SK-N-SH (cell line): ENCODE data around the gene OR5AN1. TPM values are rescaled to one million over a fixed set of nuclear protein-coding genes. Genes with fewer than 3 reads are reported as not detected.

ENCODE experiments used
- CTCF ChIA-PET: fragments of 300-600, 350-600 bp; formaldehyde crosslinking; extraction: SDS; loops from one replicate; lab custom pipeline; 2021; lab: Yijun Ruan, JAX
- POLR2A ChIA-PET: fragments of 350-600 bp; sonication (Branson Sonifier 250); formaldehyde crosslinking; extraction: SDS; loops from one replicate; lab custom pipeline; 2020; ENCODE audit warnings: antibody characterized with exemption, inconsistent platforms; lab: Yijun Ruan, JAX
- DNase-seq: peaks from one replicate; pipeline ENCODE4 v3.0.0; 2012
- H2AFZ ChIP-seq: fragments of 200-600 bp; sonication (generic); 2 replicates; pipeline ENCODE4 v1.8.1; 2016; ENCODE audit warnings: antibody characterized with exemption, mild to moderate bottlenecking, low read depth
- H3F3A ChIP-seq: fragments of 200-600 bp; sonication (generic); replicated peaks from 2 replicates; pipeline ENCODE3; 2016; ENCODE audit warnings: antibody characterized with exemption, mild to moderate bottlenecking; ENCODE audit not compliant: insufficient read depth
- H3K27ac ChIP-seq, 2 experiments: fragments of 200-500 bp in 1 of 2; fragments of 200-600 bp in 1 of 2; sonication (Bioruptor generic) in 1 of 2; sonication (generic), shearing (Covaris generic) in 1 of 2; 2 replicates each; pipeline versions ENCODE4 v1.5.1 to v1.6.1; 2014 to 2016; ENCODE audit warnings: low read depth in 2 of 2, inconsistent platforms in 1 of 2, low read length in 1 of 2, mild to moderate bottlenecking in 1 of 2, mixed read lengths in 1 of 2
- H3K27me3 ChIP-seq: fragments of 200-600 bp; sonication (generic), shearing (Covaris generic); 2 replicates; pipeline ENCODE4 v1.6.1; 2016; ENCODE audit warnings: mixed run types; ENCODE audit not compliant: insufficient read depth
- H3K36me3 ChIP-seq, 2 experiments: fragments of 200-500 bp in 1 of 2; fragments of 200-600 bp in 1 of 2; sonication (Bioruptor generic) in 1 of 2; sonication (generic) in 1 of 2; replicated peaks in 1 of 2; 2 replicates each; pipeline versions ENCODE3 to v1.5.1; 2014 to 2016; ENCODE audit warnings: low read length in 1 of 2, mild to moderate bottlenecking in 1 of 2; ENCODE audit not compliant: insufficient read depth in 2 of 2, control insufficient read depth in 1 of 2
- H3K4me1 ChIP-seq, 2 experiments: fragments of 200-500 bp in 1 of 2; fragments of 200-600 bp in 1 of 2; sonication (Bioruptor generic) in 1 of 2; sonication (generic), shearing (Covaris generic) in 1 of 2; 2 replicates each; pipeline versions ENCODE4 v1.5.1 to v1.6.1; 2014 to 2016; ENCODE audit warnings: low read depth in 1 of 2, low read length in 1 of 2, mixed run types in 1 of 2; ENCODE audit not compliant: insufficient read depth in 2 of 2, control insufficient read depth in 1 of 2
- H3K4me2 ChIP-seq: fragments of 200-600 bp; sonication (generic), shearing (Covaris generic); 2 replicates; pipeline ENCODE4 v1.6.1; 2017; ENCODE audit warnings: mixed run types
- H3K4me3 ChIP-seq, 2 experiments: fragments of 200-500 bp in 1 of 2; fragments of 200-600 bp in 1 of 2; sonication (Bioruptor generic) in 1 of 2; sonication (generic), shearing (Covaris generic) in 1 of 2; 2 replicates each; pipeline versions ENCODE4 v1.5.1 to v1.8.1; 2014 to 2016; ENCODE audit warnings: low read depth in 2 of 2, inconsistent platforms in 1 of 2, low read length in 1 of 2, mild to moderate bottlenecking in 1 of 2, mixed read lengths in 1 of 2, moderate library complexity in 1 of 2
- H3K79me2 ChIP-seq: fragments of 200-600 bp; sonication (generic); 2 replicates; pipeline ENCODE4 v1.8.1; 2017; ENCODE audit warnings: mild to moderate bottlenecking; ENCODE audit not compliant: insufficient read depth
- H3K9ac ChIP-seq: fragments of 200-600 bp; sonication (generic); 2 replicates; pipeline ENCODE4 v1.6.1; 2017; ENCODE audit warnings: mixed run types
- H3K9me2 ChIP-seq: fragments of 200-600 bp; sonication (generic); 2 replicates; pipeline ENCODE4 v1.6.1; 2017; ENCODE audit warnings: mixed run types
- H3K9me3 ChIP-seq: fragments of 200-600 bp; sonication (generic); 2 replicates; pipeline ENCODE4 v1.6.1; 2017; ENCODE audit warnings: mixed run types, mild to moderate bottlenecking, moderate library complexity
- H4K20me1 ChIP-seq: fragments of 200-600 bp; sonication (generic); 2 replicates; pipeline ENCODE4 v1.6.1; 2017; ENCODE audit warnings: mild to moderate bottlenecking, mixed run types; ENCODE audit not compliant: insufficient read depth
- FOXM1 ChIP-seq: IDR thresholded peaks from 2 replicates; pipeline ENCODE4 v1.4.0; 2012; ENCODE audit warnings: low read depth, mild to moderate bottlenecking
- POLR2AphosphoS5 ChIP-seq: IDR thresholded peaks from 2 replicates; pipeline ENCODE4 v1.6.1; 2012; ENCODE audit warnings: low read depth, low read length
- RCOR1 ChIP-seq: fragments of 150-350 bp; IDR thresholded peaks from 2 replicates; pipeline ENCODE4 v1.6.1; 2017; ENCODE audit warnings: antibody characterized with exemption, low read length
- SIN3A ChIP-seq: IDR thresholded peaks from 2 replicates; pipeline ENCODE4 v1.6.1; 2012; ENCODE audit warnings: low read depth, mild to moderate bottlenecking, low read length, moderate library complexity, borderline replicate concordance
- SMC3 ChIP-seq: IDR thresholded peaks from 2 replicates; pipeline ENCODE4 v1.6.1; 2012; ENCODE audit warnings: low read depth, low read length, improper control_type of control experiment
- TCF12 ChIP-seq: IDR thresholded peaks from 2 replicates; pipeline ENCODE4 v1.4.0; 2012
- TEAD4 ChIP-seq: IDR thresholded peaks from 2 replicates; pipeline ENCODE4 v1.4.0; 2012; ENCODE audit warnings: mild to moderate bottlenecking, borderline replicate concordance; ENCODE audit not compliant: insufficient read depth
- WGBS: methylation state at CpG from one replicate; pipeline ENCODE4 v1.1.6; 2017; ENCODE audit warnings: low lambda C conversion rate; 5-methylcytosine and 5-hydroxymethylcytosine counted together
- polyA plus RNA-seq, 3 experiments: library from polyadenylated mRNA; depleted of rRNA; stranded (reverse); fragments of >200 nt; gene quantifications; 2 replicates each; pipeline ENCODE4 v1.2.3, GENCODE V29; 2012
- TF ChIP-seq, protein P1 (sequence below): IDR thresholded peaks from 2 replicates; pipeline ENCODE4; 2012
- TF ChIP-seq, protein P2 (sequence below): IDR thresholded peaks from 2 replicates; pipeline ENCODE4 v1.4.0; 2012; ENCODE audit warnings: low read depth, borderline replicate concordance
- TF ChIP-seq, protein P3 (sequence below): fragments of 200-600 bp; sonication (generic); IDR thresholded peaks from 2 replicates; pipeline ENCODE4 v1.6.1; 2017; ENCODE audit warnings: antibody characterized with exemption, mild to moderate bottlenecking, moderate library complexity
- TF ChIP-seq, protein P4 (sequence below): IDR thresholded peaks from 2 replicates; pipeline ENCODE4 v1.6.1; 2012; ENCODE audit warnings: mild to moderate bottlenecking, low read depth, low read length, moderate library complexity
- TF ChIP-seq, protein P5 (sequence below): IDR thresholded peaks from 2 replicates; pipeline ENCODE4 v1.4.0; 2012; ENCODE audit warnings: low read depth

The OR5AN1 gene
- polyA plus RNA-seq, 1 of the 3 experiments (the other 2 are of a cell fraction), result not detected

DNA sequence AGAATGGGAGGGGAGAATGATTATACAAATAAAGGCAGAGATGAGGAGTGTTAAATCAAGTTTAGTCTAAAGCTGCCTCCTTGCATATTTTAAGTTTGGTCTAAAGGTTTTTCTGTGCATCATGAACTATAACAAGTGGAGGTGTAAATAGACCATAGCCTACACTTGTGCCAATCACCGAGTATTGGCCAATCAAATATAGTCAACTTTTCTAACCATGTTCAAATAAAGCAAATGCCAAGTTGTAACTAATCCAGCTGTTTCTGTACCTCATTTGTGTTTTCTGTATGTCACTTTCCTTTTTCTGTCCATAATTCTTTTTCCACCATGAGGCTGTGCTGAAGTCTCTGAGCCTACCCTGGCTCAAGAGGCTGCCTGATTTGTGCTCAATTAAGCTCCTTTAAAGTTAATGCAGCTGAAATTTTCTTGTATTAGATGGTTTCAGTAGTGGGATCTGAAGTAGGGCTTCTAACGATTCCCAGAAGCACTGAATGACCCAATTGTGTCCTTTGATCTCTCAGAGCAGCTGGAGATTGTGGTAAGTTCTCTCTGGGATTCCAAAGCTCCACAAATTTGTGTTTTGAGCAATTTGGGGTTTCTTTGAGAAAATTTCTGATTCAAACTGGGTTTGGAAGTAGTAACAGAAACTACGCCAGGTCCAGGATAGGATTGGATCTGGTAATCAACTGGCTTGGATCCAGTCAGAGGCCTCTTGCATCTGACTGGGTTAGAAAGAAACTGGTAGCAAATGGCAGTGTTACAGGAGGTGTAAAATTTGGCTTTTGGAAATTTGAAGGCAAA lies 42.0 kb downstream of the OR5AN1 start (continued):
- TF ChIP-seq, protein P1, sequence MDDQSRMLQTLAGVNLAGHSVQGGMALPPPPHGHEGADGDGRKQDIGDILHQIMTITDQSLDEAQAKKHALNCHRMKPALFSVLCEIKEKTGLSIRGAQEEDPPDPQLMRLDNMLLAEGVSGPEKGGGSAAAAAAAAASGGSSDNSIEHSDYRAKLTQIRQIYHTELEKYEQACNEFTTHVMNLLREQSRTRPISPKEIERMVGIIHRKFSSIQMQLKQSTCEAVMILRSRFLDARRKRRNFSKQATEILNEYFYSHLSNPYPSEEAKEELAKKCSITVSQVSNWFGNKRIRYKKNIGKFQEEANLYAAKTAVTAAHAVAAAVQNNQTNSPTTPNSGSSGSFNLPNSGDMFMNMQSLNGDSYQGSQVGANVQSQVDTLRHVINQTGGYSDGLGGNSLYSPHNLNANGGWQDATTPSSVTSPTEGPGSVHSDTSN, result no peak
- TF ChIP-seq, protein P2, sequence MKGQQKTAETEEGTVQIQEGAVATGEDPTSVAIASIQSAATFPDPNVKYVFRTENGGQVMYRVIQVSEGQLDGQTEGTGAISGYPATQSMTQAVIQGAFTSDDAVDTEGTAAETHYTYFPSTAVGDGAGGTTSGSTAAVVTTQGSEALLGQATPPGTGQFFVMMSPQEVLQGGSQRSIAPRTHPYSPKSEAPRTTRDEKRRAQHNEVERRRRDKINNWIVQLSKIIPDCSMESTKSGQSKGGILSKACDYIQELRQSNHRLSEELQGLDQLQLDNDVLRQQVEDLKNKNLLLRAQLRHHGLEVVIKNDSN, result no peak

DNA sequence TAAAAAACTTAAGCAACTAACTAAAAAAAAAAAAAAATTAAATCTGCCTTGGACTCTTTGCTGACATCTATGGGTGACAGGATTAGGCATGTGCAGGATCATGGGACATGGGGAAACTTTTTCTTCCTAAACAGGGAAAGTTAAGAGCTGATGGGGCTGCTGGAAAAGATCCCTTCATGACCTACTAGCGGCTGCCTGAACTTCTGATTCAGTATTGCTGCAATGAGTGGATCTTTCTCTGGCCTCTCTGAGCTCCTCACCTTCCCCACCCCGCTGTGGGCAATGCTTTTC lies 42.5 kb downstream of the OR5AN1 start:
- H3K9me2 ChIP-seq, result no peaks in the 10 kb centered on the region
- no peak overlapping the region for H3K4me2 ChIP-seq
- H3K9ac ChIP-seq, result no peak overlapping the region
- H3K36me3 ChIP-seq, result no peaks in the 10 kb centered on the region
- ChIA-PET POLR2A (no interaction called here), CTCF (no interaction called here)
- no peak for DNase-seq
- H3K4me1 ChIP-seq, result no peaks in the 10 kb centered on the region
- H4K20me1 ChIP-seq, result no peaks in the 10 kb centered on the region
- no peak overlapping the region for H2AFZ ChIP-seq
- H3K9me3 ChIP-seq, result peaks cover 12% of the 10 kb centered on the region
- no peaks in the 10 kb centered on the region for H3K27me3 ChIP-seq
- H3K27ac ChIP-seq, result no peak overlapping the region
- 0% methylated on average over 2 of the region's 2 CpGs for WGBS
- H3K4me3 ChIP-seq, result no peak overlapping the region
- H3K79me2 ChIP-seq, result no peaks in the 10 kb centered on the region
- TF ChIP-seq, protein P3, sequence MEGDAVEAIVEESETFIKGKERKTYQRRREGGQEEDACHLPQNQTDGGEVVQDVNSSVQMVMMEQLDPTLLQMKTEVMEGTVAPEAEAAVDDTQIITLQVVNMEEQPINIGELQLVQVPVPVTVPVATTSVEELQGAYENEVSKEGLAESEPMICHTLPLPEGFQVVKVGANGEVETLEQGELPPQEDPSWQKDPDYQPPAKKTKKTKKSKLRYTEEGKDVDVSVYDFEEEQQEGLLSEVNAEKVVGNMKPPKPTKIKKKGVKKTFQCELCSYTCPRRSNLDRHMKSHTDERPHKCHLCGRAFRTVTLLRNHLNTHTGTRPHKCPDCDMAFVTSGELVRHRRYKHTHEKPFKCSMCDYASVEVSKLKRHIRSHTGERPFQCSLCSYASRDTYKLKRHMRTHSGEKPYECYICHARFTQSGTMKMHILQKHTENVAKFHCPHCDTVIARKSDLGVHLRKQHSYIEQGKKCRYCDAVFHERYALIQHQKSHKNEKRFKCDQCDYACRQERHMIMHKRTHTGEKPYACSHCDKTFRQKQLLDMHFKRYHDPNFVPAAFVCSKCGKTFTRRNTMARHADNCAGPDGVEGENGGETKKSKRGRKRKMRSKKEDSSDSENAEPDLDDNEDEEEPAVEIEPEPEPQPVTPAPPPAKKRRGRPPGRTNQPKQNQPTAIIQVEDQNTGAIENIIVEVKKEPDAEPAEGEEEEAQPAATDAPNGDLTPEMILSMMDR, result no peak
- TF ChIP-seq SMC3, result no peak
- no peaks in the 10 kb centered on the region for H3F3A ChIP-seq

DNA sequence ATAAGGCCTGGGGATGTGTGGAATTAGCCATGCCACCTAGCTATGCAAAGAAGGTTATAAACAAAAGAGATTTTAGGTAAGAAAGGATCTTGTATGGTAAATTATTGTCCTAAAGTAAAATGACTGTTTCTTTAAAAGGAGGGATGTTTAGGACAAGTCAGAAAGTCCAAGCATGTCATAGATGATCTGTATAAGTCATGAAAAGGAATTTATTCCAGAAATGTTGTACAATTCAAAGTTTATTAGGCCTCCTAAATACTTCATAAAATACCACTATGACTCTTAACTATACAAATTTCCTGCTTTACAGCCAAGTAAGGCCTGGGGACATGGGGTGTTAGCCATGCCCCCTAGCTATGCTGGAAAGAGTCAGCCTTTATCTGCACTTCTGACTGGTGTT lies 44.9 kb downstream of the OR5AN1 start:
- no peaks in the 10 kb centered on the region for H3K79me2 ChIP-seq
- no peaks in the 10 kb centered on the region for H3F3A ChIP-seq
- no peak overlapping the region for H3K4me2 ChIP-seq
- peaks cover 12% of the 10 kb centered on the region for H3K9me3 ChIP-seq
- CTCF ChIA-PET, result no interaction called here
- no peaks in the 10 kb centered on the region for H3K27me3 ChIP-seq
- no peaks in the 10 kb centered on the region for H4K20me1 ChIP-seq
- no peaks in the 10 kb centered on the region for H3K4me1 ChIP-seq
- H3K36me3 ChIP-seq, result no peaks in the 10 kb centered on the region
- no peak overlapping the region for H3K27ac ChIP-seq
- TF ChIP-seq, protein P4, sequence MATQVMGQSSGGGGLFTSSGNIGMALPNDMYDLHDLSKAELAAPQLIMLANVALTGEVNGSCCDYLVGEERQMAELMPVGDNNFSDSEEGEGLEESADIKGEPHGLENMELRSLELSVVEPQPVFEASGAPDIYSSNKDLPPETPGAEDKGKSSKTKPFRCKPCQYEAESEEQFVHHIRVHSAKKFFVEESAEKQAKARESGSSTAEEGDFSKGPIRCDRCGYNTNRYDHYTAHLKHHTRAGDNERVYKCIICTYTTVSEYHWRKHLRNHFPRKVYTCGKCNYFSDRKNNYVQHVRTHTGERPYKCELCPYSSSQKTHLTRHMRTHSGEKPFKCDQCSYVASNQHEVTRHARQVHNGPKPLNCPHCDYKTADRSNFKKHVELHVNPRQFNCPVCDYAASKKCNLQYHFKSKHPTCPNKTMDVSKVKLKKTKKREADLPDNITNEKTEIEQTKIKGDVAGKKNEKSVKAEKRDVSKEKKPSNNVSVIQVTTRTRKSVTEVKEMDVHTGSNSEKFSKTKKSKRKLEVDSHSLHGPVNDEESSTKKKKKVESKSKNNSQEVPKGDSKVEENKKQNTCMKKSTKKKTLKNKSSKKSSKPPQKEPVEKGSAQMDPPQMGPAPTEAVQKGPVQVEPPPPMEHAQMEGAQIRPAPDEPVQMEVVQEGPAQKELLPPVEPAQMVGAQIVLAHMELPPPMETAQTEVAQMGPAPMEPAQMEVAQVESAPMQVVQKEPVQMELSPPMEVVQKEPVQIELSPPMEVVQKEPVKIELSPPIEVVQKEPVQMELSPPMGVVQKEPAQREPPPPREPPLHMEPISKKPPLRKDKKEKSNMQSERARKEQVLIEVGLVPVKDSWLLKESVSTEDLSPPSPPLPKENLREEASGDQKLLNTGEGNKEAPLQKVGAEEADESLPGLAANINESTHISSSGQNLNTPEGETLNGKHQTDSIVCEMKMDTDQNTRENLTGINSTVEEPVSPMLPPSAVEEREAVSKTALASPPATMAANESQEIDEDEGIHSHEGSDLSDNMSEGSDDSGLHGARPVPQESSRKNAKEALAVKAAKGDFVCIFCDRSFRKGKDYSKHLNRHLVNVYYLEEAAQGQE, result no peak
- TF ChIP-seq TEAD4 (no peak), SIN3A (no peak), RCOR1 (no peak), POLR2AphosphoS5 (no peak), TCF12 (no peak), FOXM1 (no peak)
- TF ChIP-seq, protein P5, sequence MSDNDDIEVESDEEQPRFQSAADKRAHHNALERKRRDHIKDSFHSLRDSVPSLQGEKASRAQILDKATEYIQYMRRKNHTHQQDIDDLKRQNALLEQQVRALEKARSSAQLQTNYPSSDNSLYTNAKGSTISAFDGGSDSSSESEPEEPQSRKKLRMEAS, result no peak
- TF ChIP-seq, all 33 proteins: peak for 0
- POLR2A ChIA-PET, result no interaction called here
- no peak for DNase-seq
- H2AFZ ChIP-seq, result no peak overlapping the region
- H3K4me3 ChIP-seq, result no peak overlapping the region
- no peak overlapping the region for H3K9ac ChIP-seq
- no peaks in the 10 kb centered on the region for H3K9me2 ChIP-seq
